HEK293T (cell line): ENCODE measurements around the gene CCDC33.

ENCODE experiments used
- CTCF ChIA-PET: fragments of 350-600 bp; formaldehyde crosslinking; extraction: SDS; loops from one replicate; lab custom pipeline; 2021; ENCODE audit warnings: antibody characterized with exemption, inconsistent platforms; lab: Yijun Ruan, JAX
- POLR2A ChIA-PET: fragments of 350-600 bp; formaldehyde crosslinking; extraction: SDS; loops from one replicate; lab custom pipeline; 2020; ENCODE audit warnings: antibody characterized with exemption, inconsistent platforms; lab: Yijun Ruan, JAX
- DNase-seq: peaks from one replicate; pipeline ENCODE4 v3.0.0; 2012; ENCODE audit warnings: mixed read lengths; ENCODE audit errors: extremely low spot score
- ARNT ChIP-seq: fragments of 450-650 bp; IDR thresholded peaks from 2 replicates; pipeline ENCODE4 v1.6.1; 2017; ENCODE audit warnings: mild to moderate bottlenecking
- BHLHE40 ChIP-seq: fragments of 450-650 bp; IDR thresholded peaks from 2 replicates; pipeline ENCODE4 v1.6.1; 2016; ENCODE audit warnings: mild to moderate bottlenecking, moderate library complexity, borderline replicate concordance
- CTBP1 ChIP-seq: fragments of 450-650 bp; IDR thresholded peaks from 2 replicates; pipeline ENCODE4 v1.6.1; 2016; ENCODE audit warnings: borderline replicate concordance
- ELF4 ChIP-seq: fragments of 450-650 bp; IDR thresholded peaks from 2 replicates; pipeline ENCODE4 v1.6.1; 2017; ENCODE audit warnings: antibody characterized with exemption
- FOXA1 ChIP-seq: fragments of 450-650 bp; IDR thresholded peaks from 2 replicates; pipeline ENCODE4 v1.6.1; 2016; ENCODE audit warnings: mild to moderate bottlenecking
- FOXK2 ChIP-seq: fragments of 450-650 bp; IDR thresholded peaks from 2 replicates; pipeline ENCODE4 v1.6.1; 2016; ENCODE audit warnings: mild to moderate bottlenecking
- FOXM1 ChIP-seq: fragments of 450-650 bp; IDR thresholded peaks from 2 replicates; pipeline ENCODE4 v1.6.1; 2017; ENCODE audit warnings: mild to moderate bottlenecking, borderline replicate concordance
- HDGF ChIP-seq: fragments of 450-650 bp; IDR thresholded peaks from 2 replicates; pipeline ENCODE4 v1.6.1; 2017; ENCODE audit warnings: antibody characterized with exemption, borderline replicate concordance
- L3MBTL2 ChIP-seq: fragments of 450-650 bp; conservative IDR thresholded peaks from 2 replicates; pipeline ENCODE4 v1.6.1; 2016; ENCODE audit warnings: mild to moderate bottlenecking
- LEF1 ChIP-seq: fragments of 450-650 bp; IDR thresholded peaks from 2 replicates; pipeline ENCODE4 v1.6.1; 2017; ENCODE audit warnings: mild to moderate bottlenecking, borderline replicate concordance
- NFRKB ChIP-seq: fragments of 450-650 bp; IDR thresholded peaks from 2 replicates; pipeline ENCODE4 v1.6.1; 2016; ENCODE audit warnings: mild to moderate bottlenecking, moderate library complexity
- SP1 ChIP-seq: fragments of 450-650 bp; IDR thresholded peaks from 2 replicates; pipeline ENCODE4 v1.6.1; 2017
- SUZ12 ChIP-seq: fragments of 450-650 bp; IDR thresholded peaks from 2 replicates; pipeline ENCODE4 v1.6.1; 2016; ENCODE audit warnings: mild to moderate bottlenecking
- TARDBP ChIP-seq: fragments of 450-650 bp; IDR thresholded peaks from 2 replicates; pipeline ENCODE4 v1.6.1; 2016
- ZNF384 ChIP-seq: fragments of 450-650 bp; IDR thresholded peaks from 2 replicates; pipeline ENCODE4 v1.6.1; 2016
- TF ChIP-seq, protein P1 (sequence below): fragments of 450-650 bp; IDR thresholded peaks from 2 replicates; pipeline ENCODE4 v1.6.1; 2016

The CCDC33 gene

DNA sequence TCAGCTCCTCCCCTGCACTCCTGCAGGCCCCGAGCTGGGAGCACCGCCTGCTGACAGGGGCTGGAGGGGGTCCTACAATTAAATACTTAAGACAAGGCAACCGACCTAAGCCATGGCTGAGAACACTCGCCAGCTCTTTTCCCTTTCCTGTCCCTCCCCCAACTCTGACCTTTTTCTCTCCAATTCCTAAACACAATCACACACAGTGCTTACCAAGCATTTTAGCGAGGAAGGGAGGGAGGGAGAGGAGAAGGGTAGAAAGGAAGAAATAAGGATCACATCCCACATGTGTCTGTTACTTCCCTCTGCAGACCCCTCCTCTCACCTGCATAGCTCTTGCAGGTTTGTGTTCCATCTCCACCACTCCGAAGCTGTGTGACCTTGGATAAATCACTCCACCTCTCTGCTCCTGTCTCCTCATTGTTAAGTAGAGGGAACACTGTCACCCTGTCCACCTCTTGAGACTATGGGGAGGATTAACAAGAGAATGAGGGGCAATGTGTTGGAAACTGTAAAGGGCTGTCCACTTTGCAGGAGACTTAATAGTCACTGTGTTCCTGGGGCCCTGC is 67.7 kb downstream of the CCDC33 start:
- no peak for DNase-seq
- TF ChIP-seq SUZ12: no peak
- TF ChIP-seq ARNT: no peak
- no peak for TF ChIP-seq LEF1
- no peak for TF ChIP-seq CTBP1
- no peak for TF ChIP-seq BHLHE40
- no peak for TF ChIP-seq ZNF384
- TF ChIP-seq TARDBP: no peak
- no peak for TF ChIP-seq ELF4
- TF ChIP-seq, protein P1, sequence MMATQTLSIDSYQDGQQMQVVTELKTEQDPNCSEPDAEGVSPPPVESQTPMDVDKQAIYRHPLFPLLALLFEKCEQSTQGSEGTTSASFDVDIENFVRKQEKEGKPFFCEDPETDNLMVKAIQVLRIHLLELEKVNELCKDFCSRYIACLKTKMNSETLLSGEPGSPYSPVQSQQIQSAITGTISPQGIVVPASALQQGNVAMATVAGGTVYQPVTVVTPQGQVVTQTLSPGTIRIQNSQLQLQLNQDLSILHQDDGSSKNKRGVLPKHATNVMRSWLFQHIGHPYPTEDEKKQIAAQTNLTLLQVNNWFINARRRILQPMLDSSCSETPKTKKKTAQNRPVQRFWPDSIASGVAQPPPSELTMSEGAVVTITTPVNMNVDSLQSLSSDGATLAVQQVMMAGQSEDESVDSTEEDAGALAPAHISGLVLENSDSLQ: no peak
- no peak for TF ChIP-seq FOXM1
- no peak for TF ChIP-seq SP1
- TF ChIP-seq NFRKB: no peak
- TF ChIP-seq FOXK2: no peak
- CTCF ChIA-PET: interaction anchor here (0.8 to 1.1 kb wide), 3 partner anchors 176 to 252 kb away, joined by 3 to 6 read pairs (median 3); no protein-coding TSS in a partner anchor
- POLR2A ChIA-PET: no interaction called here

DNA sequence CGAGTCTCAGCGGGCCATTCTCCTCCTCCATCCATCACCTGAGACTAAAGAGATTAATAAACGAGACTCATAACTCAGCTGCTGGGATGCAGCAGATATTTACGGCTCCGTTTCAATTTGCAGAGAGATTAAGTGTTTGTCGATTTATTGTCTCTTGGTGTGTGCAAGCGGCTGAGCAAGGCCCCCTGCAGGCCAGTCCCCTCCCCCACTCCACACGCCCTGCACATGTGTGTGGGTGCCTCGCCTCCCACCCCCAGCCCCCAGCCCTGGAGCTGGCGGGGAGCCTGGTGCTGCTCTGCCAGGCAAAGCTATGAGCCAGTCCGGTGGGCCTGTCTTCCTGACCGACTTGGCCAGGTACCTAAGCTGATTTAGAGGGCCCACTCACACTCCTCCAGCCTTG is 68.3 kb downstream of the CCDC33 start:
- ChIA-PET POLR2A (no interaction called here), CTCF (interaction anchor here (0.6 to 1.1 kb wide), 4 partner anchors 18 to 251 kb away, joined by 3 to 4 read pairs (median 3); no protein-coding TSS in a partner anchor)
- DNase-seq: no peak
- TF ChIP-seq SUZ12 (no peak), ZNF384 (no peak), NFRKB (no peak), ARNT (no peak), FOXK2 (no peak), FOXM1 (no peak), CTBP1 (no peak), TARDBP (no peak), SP1 (no peak), HDGF (no peak), ELF4 (no peak), LEF1 (no peak), FOXA1 (no peak), L3MBTL2 (no peak), BHLHE40 (no peak)
- TF ChIP-seq, protein P1: no peak

DNA sequence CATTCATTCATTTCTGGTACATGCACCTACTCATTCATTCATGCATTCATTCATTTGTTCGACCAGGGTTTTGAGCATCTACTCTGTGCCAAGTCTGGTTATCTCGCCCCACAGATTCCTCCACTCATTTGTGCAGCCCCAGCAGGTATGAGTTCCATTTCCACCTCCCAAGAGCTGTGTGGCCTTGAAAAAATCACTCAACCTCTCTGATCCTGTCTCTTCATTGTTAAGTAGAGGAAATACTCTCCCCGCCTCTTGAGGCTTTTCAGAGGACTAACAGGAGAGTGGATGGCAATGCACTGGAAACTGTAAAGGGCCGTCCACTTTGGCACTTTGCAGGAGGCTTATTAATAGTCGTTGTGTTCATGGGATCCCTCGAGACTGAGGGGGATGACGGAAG is 69.6 kb downstream of the CCDC33 start:
- TF ChIP-seq LEF1 (no peak), HDGF (no peak), SUZ12 (no peak), FOXM1 (no peak), NFRKB (no peak), ZNF384 (no peak), ELF4 (no peak), FOXA1 (no peak), L3MBTL2 (no peak), CTBP1 (no peak), FOXK2 (no peak), SP1 (no peak)
- TF ChIP-seq, protein P1: no peak
- POLR2A ChIA-PET: no interaction called here
- CTCF ChIA-PET: no interaction called here
- DNase-seq: no peak

DNA sequence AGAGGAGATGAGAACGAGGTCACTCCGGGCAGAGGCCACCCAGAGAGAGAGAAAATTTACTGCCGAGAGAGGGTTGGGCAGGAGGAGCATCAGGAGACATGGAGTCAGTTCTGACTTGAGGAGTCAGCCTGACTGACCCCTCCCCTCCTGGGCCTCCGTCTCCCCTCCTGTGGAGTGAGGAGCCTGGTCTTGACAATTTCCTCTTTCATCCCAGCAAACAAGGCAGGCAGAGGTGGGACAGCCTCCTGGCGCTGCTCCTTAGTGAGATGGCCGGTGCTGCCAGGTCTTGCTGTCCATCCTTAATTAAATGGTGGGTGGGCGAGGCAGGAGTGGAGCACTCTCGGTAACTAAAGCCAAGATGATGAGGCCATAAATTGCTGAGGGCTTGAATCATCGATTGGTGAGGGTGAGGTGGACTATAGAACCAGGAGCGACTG is 70.7 kb downstream of the CCDC33 start:
- TF ChIP-seq FOXK2: no peak
- CTCF ChIA-PET: interaction anchor here (0.8 to 5.8 kb wide), 12 partner anchors 8 to 334 kb away, joined by 3 to 97 read pairs (median 6); no protein-coding TSS in a partner anchor
- no peak for DNase-seq
- POLR2A ChIA-PET: no interaction called here

DNA sequence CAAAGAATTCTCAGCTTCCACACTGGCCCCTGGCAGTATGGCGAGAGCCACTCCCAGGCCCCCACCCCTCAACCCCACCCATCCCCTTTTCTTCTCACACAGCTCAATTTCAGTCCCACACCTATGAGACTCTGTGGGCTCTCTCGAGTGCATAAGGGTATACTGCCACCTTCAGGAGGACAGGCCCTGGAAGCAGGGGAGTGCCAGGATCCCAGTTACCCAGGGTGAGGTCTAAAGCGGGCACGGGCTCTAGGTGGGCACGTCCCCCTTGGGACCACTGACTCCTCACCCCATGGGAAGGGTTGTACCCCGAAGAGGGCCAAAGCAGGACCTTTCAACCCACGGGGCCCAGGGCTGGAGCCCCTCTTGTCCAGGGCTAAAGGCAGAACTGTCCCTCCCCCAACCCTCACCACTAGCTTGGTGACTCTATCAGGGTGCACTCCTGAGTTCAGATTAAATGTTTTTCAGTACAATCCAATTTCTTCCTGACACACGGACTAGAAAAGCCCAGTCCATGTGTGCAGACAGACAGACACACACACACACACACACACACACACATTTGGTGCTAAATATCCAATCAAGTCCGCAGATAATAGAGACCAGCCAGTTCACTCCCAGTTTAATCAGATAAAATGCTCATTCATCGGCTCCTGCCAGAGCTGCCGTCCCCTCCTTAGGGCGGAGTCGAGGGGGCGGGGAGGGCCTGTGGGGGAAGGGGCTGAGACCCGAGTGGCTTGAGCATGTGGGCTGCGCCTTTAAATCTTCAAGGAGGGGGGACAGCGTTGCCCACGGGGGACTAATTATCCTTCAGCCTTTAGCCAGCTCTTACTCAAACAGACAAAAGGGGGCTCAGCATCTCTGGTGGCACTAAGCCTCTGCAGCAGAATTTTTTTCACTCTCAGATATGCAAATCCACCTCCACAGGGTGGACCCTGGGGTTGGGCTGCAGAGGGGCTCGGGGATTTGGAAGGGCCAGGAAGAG is 72.0 kb downstream of the CCDC33 start:
- ChIA-PET POLR2A (interaction anchor here (0.6 to 1.4 kb wide), 2 partner anchors 180 to 182 kb away, joined by 3 to 4 read pairs; no protein-coding TSS in a partner anchor), CTCF (interaction anchor here (0.5 to 5.8 kb wide), 30 partner anchors 7 to 1044 kb away, joined by 3 to 97 read pairs (median 5); no protein-coding TSS in a partner anchor)
- TF ChIP-seq HDGF: no peak
- no peak for TF ChIP-seq SUZ12
- TF ChIP-seq L3MBTL2: no peak
- TF ChIP-seq FOXK2: no peak
- no peak for TF ChIP-seq ELF4
- no peak for TF ChIP-seq SP1
- TF ChIP-seq, protein P1: no peak
- TF ChIP-seq BHLHE40: no peak
- TF ChIP-seq ARNT: no peak
- no peak for TF ChIP-seq TARDBP
- no peak for TF ChIP-seq ZNF384
- DNase-seq: peak; percentile 61
